ENCODE measurements around the gene ATG9A.

ATG9A gene

GRCh38 chr2:219198974-219199373 lies 30.5 kb downstream of the ATG9A start:
- peaks cover 3% of the 10 kb centered on the region; the same call in 1 of the 2 replicates for H3K4me1 ChIP-seq (ENCODE audit: insufficient read depth, low read length)
- H3K36me3 ChIP-seq (ENCODE audit: insufficient read depth, low read length), result no peaks in the 10 kb centered on the region
- H3K9me3 ChIP-seq (ENCODE audit: control insufficient read depth, insufficient read depth, low read length), result no peaks in the 10 kb centered on the region
- no peak overlapping the region for H3K9ac ChIP-seq (ENCODE audit: low read depth, low read length)

GRCh38 chr2:219197388-219197787 lies 32.0 kb downstream of the ATG9A start:
- Histone ChIP-seq H3K9me3 (ENCODE audit: control insufficient read depth, insufficient read depth, low read length) (no peaks in the 10 kb centered on the region), H3K36me3 (ENCODE audit: insufficient read depth, low read length) (no peaks in the 10 kb centered on the region), H3K9ac (ENCODE audit: low read depth, low read length) (no peak overlapping the region), H3K4me1 (ENCODE audit: insufficient read depth, low read length) (peaks cover 3% of the 10 kb centered on the region; the same call in 1 of the 2 replicates)

- no peak overlapping the region for H3K9ac ChIP-seq (ENCODE audit: low read depth, low read length)
- H3K4me1 ChIP-seq (ENCODE audit: insufficient read depth, low read length), result no peaks in the 10 kb centered on the region
- no peaks in the 10 kb centered on the region for H3K9me3 ChIP-seq (ENCODE audit: control insufficient read depth, insufficient read depth, low read length)
- H3K36me3 ChIP-seq (ENCODE audit: insufficient read depth, low read length), result no peaks in the 10 kb centered on the region; the same call in 1 of the 2 replicates
These were observed 42.5 kb downstream of the ATG9A start for GRCh38 chr2:219186754-219187456.

- Histone ChIP-seq H3K36me3 (ENCODE audit: insufficient read depth, low read length) (no peaks in the 10 kb centered on the region; the same call in 1 of the 2 replicates), H3K4me1 (ENCODE audit: insufficient read depth, low read length) (no peaks in the 10 kb centered on the region), H3K9me3 (ENCODE audit: control insufficient read depth, insufficient read depth, low read length) (no peaks in the 10 kb centered on the region), H3K9ac (ENCODE audit: low read depth, low read length) (no peak overlapping the region)
These were observed 45.3 kb downstream of the ATG9A start for GRCh38 chr2:219184121-219184520.

- H3K4me1 ChIP-seq (ENCODE audit: insufficient read depth, low read length), result no peaks in the 10 kb centered on the region
- no peaks in the 10 kb centered on the region; the same call in 1 of the 2 replicates for H3K36me3 ChIP-seq (ENCODE audit: insufficient read depth, low read length)
- no peak overlapping the region for H3K9ac ChIP-seq (ENCODE audit: low read depth, low read length)
- H3K9me3 ChIP-seq (ENCODE audit: control insufficient read depth, insufficient read depth, low read length), result no peaks in the 10 kb centered on the region
These were observed 46.2 kb downstream of the ATG9A start for GRCh38 chr2:219183151-219183772.

GRCh38 chr2:219182331-219183150 lies 46.9 kb downstream of the ATG9A start:
- Histone ChIP-seq H3K4me1 (ENCODE audit: insufficient read depth, low read length) (no peaks in the 10 kb centered on the region), H3K9me3 (ENCODE audit: control insufficient read depth, insufficient read depth, low read length) (no peaks in the 10 kb centered on the region), H3K9ac (ENCODE audit: low read depth, low read length) (no peak overlapping the region), H3K36me3 (ENCODE audit: insufficient read depth, low read length) (no peaks in the 10 kb centered on the region; the same call in 1 of the 2 replicates)

GRCh38 chr2:219181531-219181930 lies 47.9 kb downstream of the ATG9A start:
- H3K4me1 ChIP-seq (ENCODE audit: insufficient read depth, low read length), result no peaks in the 10 kb centered on the region
- H3K9me3 ChIP-seq (ENCODE audit: control insufficient read depth, insufficient read depth, low read length), result no peaks in the 10 kb centered on the region
- H3K9ac ChIP-seq (ENCODE audit: low read depth, low read length), result no peak overlapping the region
- no peaks in the 10 kb centered on the region; the same call in 1 of the 2 replicates for H3K36me3 ChIP-seq (ENCODE audit: insufficient read depth, low read length)

GRCh38 chr2:219180961-219181360 lies 48.5 kb downstream of the ATG9A start:
- Histone ChIP-seq H3K9me3 (ENCODE audit: control insufficient read depth, insufficient read depth, low read length) (no peaks in the 10 kb centered on the region), H3K4me1 (ENCODE audit: insufficient read depth, low read length) (peaks cover 1% of the 10 kb centered on the region; the same call in 1 of the 2 replicates), H3K36me3 (ENCODE audit: insufficient read depth, low read length) (no peaks in the 10 kb centered on the region; the same call in 1 of the 2 replicates), H3K9ac (ENCODE audit: low read depth, low read length) (no peak overlapping the region)

- Histone ChIP-seq H3K36me3 (ENCODE audit: insufficient read depth, low read length) (no peaks in the 10 kb centered on the region; the same call in 1 of the 2 replicates), H3K9ac (ENCODE audit: low read depth, low read length) (no peak overlapping the region), H3K4me1 (ENCODE audit: insufficient read depth, low read length) (peaks cover 5% of the 10 kb centered on the region; the same call in 1 of the 2 replicates), H3K9me3 (ENCODE audit: control insufficient read depth, insufficient read depth, low read length) (no peaks in the 10 kb centered on the region)
These were observed 49.6 kb downstream of the ATG9A start for GRCh38 chr2:219179601-219180465.

- Histone ChIP-seq H3K36me3 (ENCODE audit: insufficient read depth, low read length) (no peaks in the 10 kb centered on the region; the same call in 1 of the 2 replicates), H3K4me1 (ENCODE audit: insufficient read depth, low read length) (peaks cover 5% of the 10 kb centered on the region; the same call in 1 of the 2 replicates), H3K9me3 (ENCODE audit: control insufficient read depth, insufficient read depth, low read length) (no peaks in the 10 kb centered on the region), H3K9ac (ENCODE audit: low read depth, low read length) (peak overlapping the region; percentile 94)
These were observed 50.9 kb downstream of the ATG9A start for GRCh38 chr2:219178377-219179175.

GRCh38 chr2:219177552-219178376 lies 51.7 kb downstream of the ATG9A start, which contains the start of gene RETREG2:
Gene RETREG2 (plus strand): TSS chr2:219178275. CDS start chr2:219178353, 78 bp downstream.
- Histone ChIP-seq H3K9me3 (ENCODE audit: control insufficient read depth, insufficient read depth, low read length) (no peaks in the 10 kb centered on the region), H3K9ac (ENCODE audit: low read depth, low read length) (peak within 1 kb of the TSS; percentile 94), H3K4me1 (ENCODE audit: insufficient read depth, low read length) (peaks cover 5% of the 10 kb centered on the region; the same call in 1 of the 2 replicates), H3K36me3 (ENCODE audit: insufficient read depth, low read length) (no peaks in the 10 kb centered on the region)

GRCh38 chr2:219176818-219177551 lies 52.5 kb downstream of the ATG9A start, which contains the start of gene CNPPD1:
Gene CNPPD1 (minus strand): TSS chr2:219176925. CDS start chr2:219176828, 97 bp downstream.
- peaks cover 5% of the 10 kb centered on the region; the same call in 1 of the 2 replicates for H3K4me1 ChIP-seq (ENCODE audit: insufficient read depth, low read length)
- H3K9ac ChIP-seq (ENCODE audit: low read depth, low read length), result peak within 1 kb of the TSS; percentile 94
- H3K9me3 ChIP-seq (ENCODE audit: control insufficient read depth, insufficient read depth, low read length), result no peaks in the 10 kb centered on the region
- no peaks in the 10 kb centered on the region for H3K36me3 ChIP-seq (ENCODE audit: insufficient read depth, low read length)

Data from ES-I3 (cell line).